Activated naive CD8-positive, alpha-beta T cell treated with anti-CD3 and anti-CD28 coated beads, Interleukin-2, amount 10 ng/mL, durations not matched to agents 7 days and 5 days (primary cell): ENCODE data around the gene OR2M5. TPM values are rescaled to one million over a fixed set of nuclear protein-coding genes. Genes with fewer than 3 reads are reported as not detected.

ENCODE experiments used
- ATAC-seq: fragments of 150-1000 bp; cut with Tn5 transposase; one replicate; pipeline ENCODE4 v1.10.0; 2021; ENCODE audit warnings: low read depth, moderate library complexity
- POLR2A ChIA-PET: fragments of 350-600 bp; sonication (Branson Sonifier 250); formaldehyde crosslinking; loops from one replicate; lab custom pipeline; 2021; ENCODE audit warnings: antibody characterized with exemption; lab: Charles Lee
- DNase-seq: peaks from one replicate; pipeline ENCODE4 v3.0.0; 2021
- H3K27ac Mint-ChIP-seq: one replicate; pipeline ENCODE4 v1.8.0; 2022; ENCODE audit warnings: mild to moderate bottlenecking, mixed read lengths
- H3K27me3 Mint-ChIP-seq: one replicate; pipeline ENCODE4 v1.8.0; 2022; ENCODE audit warnings: mild to moderate bottlenecking, moderate library complexity, mixed read lengths
- H3K36me3 Mint-ChIP-seq: one replicate; pipeline ENCODE4 v1.8.0; 2021; ENCODE audit warnings: mild to moderate bottlenecking, mixed read lengths
- H3K4me1 Mint-ChIP-seq: one replicate; pipeline ENCODE4 v1.8.0; 2021; ENCODE audit warnings: mixed read lengths
- H3K4me3 Mint-ChIP-seq: one replicate; pipeline ENCODE4 v1.8.0; 2022; ENCODE audit warnings: mild to moderate bottlenecking, moderate library complexity, mixed read lengths
- H3K9me3 Mint-ChIP-seq: one replicate; pipeline ENCODE4 v1.8.0; 2021; ENCODE audit warnings: mixed read lengths
- total RNA-seq, 2 experiments: library from RNA; stranded (reverse); gene quantifications; one replicate each; pipeline ENCODE4 v1.2.3, GENCODE V29; 2021

The OR2M5 gene
- not detected for total RNA-seq

DNA sequence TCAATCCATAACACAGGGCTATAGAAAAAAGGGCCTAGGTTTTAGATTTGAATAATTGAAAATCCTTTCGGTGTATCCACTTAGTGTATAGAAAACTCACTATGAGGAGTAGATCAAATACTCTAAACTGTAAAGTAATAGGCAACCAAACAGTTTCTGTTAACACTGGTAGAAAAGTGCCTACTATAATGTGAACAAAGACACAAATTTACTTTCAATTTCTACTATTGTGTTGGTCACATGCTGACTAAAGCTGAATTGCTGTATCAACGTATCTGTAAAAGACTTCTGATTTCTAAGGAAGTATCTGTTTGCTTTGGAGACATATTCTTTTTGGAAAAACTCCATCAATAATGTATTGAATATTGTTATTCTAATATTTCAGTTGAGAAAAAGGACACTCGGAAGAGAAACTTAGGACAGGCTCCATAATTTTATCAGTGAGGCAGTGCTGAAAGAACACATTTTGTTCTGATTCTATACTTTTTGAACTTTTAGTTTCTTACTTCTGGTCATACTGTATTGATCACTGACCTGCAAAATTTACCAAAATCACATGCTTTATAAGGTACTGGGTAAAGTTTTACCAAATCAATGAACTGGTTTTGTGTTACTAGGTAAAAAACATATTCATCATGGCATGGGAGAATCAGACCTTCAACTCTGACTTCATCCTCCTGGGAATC is at the start of gene OR2M5:
TSS of gene OR2M5 (plus strand) at position 636 of the 686 bp plus-strand sequence. CDS start at position 636, 0 bp downstream.
- no peak within 1 kb of the TSS for H3K27ac Mint-ChIP-seq
- H3K9me3 Mint-ChIP-seq, result peaks cover 7% of the 10 kb centered on the region
- H3K4me1 Mint-ChIP-seq, result no peaks in the 10 kb centered on the region

DNA sequence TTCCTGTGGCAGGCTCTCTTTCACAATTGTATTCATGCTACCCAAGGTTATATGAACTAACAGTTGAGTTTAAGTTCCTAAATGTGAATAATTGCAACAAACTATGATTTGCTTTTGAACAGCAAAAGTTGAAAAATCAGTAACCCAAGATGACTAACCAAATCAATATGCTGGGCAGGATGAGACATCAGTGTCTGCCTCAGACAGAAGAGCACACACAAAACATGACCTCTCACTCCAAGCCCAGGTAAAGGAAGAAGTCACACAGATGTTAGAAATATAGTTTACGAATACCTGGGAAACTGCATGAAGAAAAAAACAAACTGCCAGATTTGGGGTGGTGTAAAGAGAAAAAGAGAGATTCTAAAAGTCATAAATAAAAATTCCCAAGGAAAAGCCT is 46.4 kb upstream of the OR2M5 start:
- Mint-ChIP-seq H3K9me3 (peaks cover 2% of the 10 kb centered on the region), H3K27ac (no peak overlapping the region), H3K4me1 (no peaks in the 10 kb centered on the region), H3K27me3 (no peaks in the 10 kb centered on the region), H3K4me3 (no peak overlapping the region), H3K36me3 (no peaks in the 10 kb centered on the region)
- DNase-seq, result no peak
- ATAC-seq, result no peak
- POLR2A ChIA-PET, result no interaction called here

More for the DNA sequence above, at the start of gene OR2M5:
- Mint-ChIP-seq H3K36me3 (no peaks in the 10 kb centered on the region), H3K27me3 (no peaks in the 10 kb centered on the region), H3K4me3 (no peak within 1 kb of the TSS)
- no peak for ATAC-seq
- DNase-seq, result no peak
- POLR2A ChIA-PET, result no interaction called here

- DNase-seq (no peak), ATAC-seq (no peak)
- Mint-ChIP-seq H3K27ac (no peak overlapping the region), H3K4me1 (no peaks in the 10 kb centered on the region), H3K4me3 (no peak overlapping the region), H3K9me3 (peaks cover 2% of the 10 kb centered on the region), H3K27me3 (no peaks in the 10 kb centered on the region), H3K36me3 (no peaks in the 10 kb centered on the region)
- POLR2A ChIA-PET, result no interaction called here
Observed at GRCh38 chr1:248102847-248103246, 42.1 kb upstream of the OR2M5 start.

DNA sequence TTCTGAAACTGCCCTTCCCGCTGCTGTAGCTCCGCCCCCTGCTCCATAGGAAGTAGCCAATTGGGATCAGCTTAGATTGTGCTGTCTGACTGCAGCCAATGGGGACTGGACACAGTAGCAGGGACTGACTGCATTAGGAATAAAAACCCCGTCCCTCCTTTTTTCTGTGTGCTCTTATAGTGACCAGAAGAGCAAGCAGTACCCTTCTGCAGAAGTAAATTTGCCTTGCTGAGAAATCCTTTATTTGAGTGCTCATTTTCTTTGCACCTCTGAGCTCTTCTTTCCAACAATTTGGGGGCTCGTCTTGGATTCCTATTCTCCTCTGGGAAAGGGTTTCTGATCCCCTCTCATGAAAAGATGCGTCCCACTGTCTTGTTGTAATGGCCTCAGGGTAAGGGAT is 33.8 kb upstream of the OR2M5 start:
- H3K27ac Mint-ChIP-seq, result no peak overlapping the region
- no peaks in the 10 kb centered on the region for H3K4me1 Mint-ChIP-seq
- no peaks in the 10 kb centered on the region for H3K36me3 Mint-ChIP-seq
- no peak overlapping the region for H3K4me3 Mint-ChIP-seq
- no peak for DNase-seq
- POLR2A ChIA-PET, result no interaction called here
- H3K27me3 Mint-ChIP-seq, result no peaks in the 10 kb centered on the region
- ATAC-seq, result no peak
- peaks cover 16% of the 10 kb centered on the region for H3K9me3 Mint-ChIP-seq

GRCh38 chr1:248114890-248115289 is 30.1 kb upstream of the OR2M5 start:
- POLR2A ChIA-PET, result no interaction called here
- Mint-ChIP-seq H3K4me1 (no peaks in the 10 kb centered on the region), H3K9me3 (peaks cover 14% of the 10 kb centered on the region), H3K27ac (no peak overlapping the region), H3K36me3 (no peaks in the 10 kb centered on the region), H3K27me3 (no peaks in the 10 kb centered on the region), H3K4me3 (no peak overlapping the region)
- no peak for ATAC-seq
- no peak for DNase-seq

GRCh38 chr1:248127653-248128052 is 17.3 kb upstream of the OR2M5 start:
- POLR2A ChIA-PET, result no interaction called here
- ATAC-seq, result no peak
- Mint-ChIP-seq H3K27me3 (no peaks in the 10 kb centered on the region), H3K9me3 (peaks cover 4% of the 10 kb centered on the region), H3K4me1 (no peaks in the 10 kb centered on the region), H3K36me3 (peaks cover 1% of the 10 kb centered on the region), H3K27ac (no peak overlapping the region), H3K4me3 (no peak overlapping the region)
- DNase-seq, result no peak

DNA sequence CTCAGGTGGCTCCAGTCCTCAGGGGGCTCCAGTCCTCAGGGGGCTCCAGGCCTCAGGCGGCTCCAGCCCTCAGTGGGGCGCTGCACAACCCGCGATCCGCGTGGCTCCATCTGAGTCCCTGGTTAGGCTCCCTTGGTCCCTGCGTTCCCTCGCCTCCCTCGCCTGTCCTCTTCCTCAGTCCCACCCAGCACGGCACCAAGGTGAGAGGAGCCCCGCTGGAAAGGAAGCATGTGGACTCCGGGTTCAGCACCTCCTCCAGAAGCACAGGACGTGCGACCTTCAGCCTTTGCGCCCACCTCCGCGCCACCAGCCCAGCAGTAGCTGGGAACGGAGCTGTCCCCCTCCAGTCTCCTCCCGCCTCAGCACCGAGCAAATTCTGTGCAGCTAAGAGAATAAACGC is 8.1 kb upstream of the OR2M5 start:
- Mint-ChIP-seq H3K9me3 (peaks cover 2% of the 10 kb centered on the region), H3K4me3 (no peak overlapping the region), H3K27ac (no peak overlapping the region), H3K4me1 (no peaks in the 10 kb centered on the region), H3K27me3 (no peaks in the 10 kb centered on the region), H3K36me3 (no peaks in the 10 kb centered on the region)
- DNase-seq (no peak), ATAC-seq (no peak)
- POLR2A ChIA-PET, result no interaction called here

DNA sequence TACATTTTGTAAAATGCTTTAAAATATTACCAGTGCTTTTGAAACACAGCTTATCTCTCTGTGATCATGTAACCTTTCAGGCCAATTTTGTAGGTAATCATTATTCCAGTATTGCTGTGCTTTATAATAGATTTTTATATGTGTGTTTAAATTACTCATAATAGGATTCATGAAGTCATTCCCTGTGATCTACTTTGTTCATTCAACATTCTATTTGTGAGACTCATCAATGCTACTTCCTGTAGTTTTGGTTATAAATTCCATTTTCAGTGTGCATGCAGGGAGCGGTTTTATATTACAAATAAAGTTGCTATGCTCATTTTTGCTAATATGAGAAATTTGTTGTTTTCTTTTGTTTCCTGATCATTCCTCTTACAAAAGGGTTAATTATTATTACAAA is 4.1 kb upstream of the OR2M5 start:
- Mint-ChIP-seq H3K4me1 (no peaks in the 10 kb centered on the region), H3K27me3 (no peaks in the 10 kb centered on the region), H3K9me3 (no peaks in the 10 kb centered on the region), H3K27ac (no peak overlapping the region), H3K36me3 (no peaks in the 10 kb centered on the region), H3K4me3 (no peak overlapping the region)
- POLR2A ChIA-PET, result no interaction called here
- DNase-seq (no peak), ATAC-seq (no peak)

DNA sequence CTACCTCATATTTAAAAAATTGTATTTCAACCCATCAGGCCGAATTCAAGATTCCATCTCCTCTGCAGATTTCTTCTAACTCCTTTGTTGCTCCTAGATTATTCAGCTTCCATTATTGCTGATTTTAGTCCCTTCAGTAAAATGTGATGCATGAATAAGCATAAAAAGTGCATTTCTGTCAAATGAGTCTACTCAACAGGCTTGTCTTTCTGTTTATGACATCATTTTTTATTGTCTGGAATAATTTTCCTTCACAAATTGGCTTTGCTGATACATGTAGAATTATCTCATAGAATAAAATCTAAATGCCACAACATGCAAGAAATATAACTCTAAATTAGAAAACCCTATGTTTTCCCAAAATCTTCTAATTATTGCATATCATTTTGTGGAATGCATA is 1.6 kb upstream of the OR2M5 start:
- POLR2A ChIA-PET, result no interaction called here
- Mint-ChIP-seq H3K27ac (no peak overlapping the region), H3K9me3 (peaks cover 5% of the 10 kb centered on the region), H3K36me3 (no peaks in the 10 kb centered on the region), H3K4me3 (no peak overlapping the region), H3K27me3 (no peaks in the 10 kb centered on the region), H3K4me1 (no peaks in the 10 kb centered on the region)
- DNase-seq (no peak), ATAC-seq (no peak)

- no peak overlapping the region for H3K27ac Mint-ChIP-seq
- POLR2A ChIA-PET, result no interaction called here
Observed at GRCh38 chr1:248152056-248152827, 7.3 kb downstream of the OR2M5 start.

GRCh38 chr1:248155927-248156326 is 11.0 kb downstream of the OR2M5 start:
- H3K27me3 Mint-ChIP-seq, result no peaks in the 10 kb centered on the region
- POLR2A ChIA-PET, result no interaction called here
- peaks cover 2% of the 10 kb centered on the region for H3K9me3 Mint-ChIP-seq
- no peaks in the 10 kb centered on the region for H3K4me1 Mint-ChIP-seq
- no peak for DNase-seq
- no peaks in the 10 kb centered on the region for H3K36me3 Mint-ChIP-seq
- no peak overlapping the region for H3K4me3 Mint-ChIP-seq
- ATAC-seq, result no peak
- H3K27ac Mint-ChIP-seq, result no peak overlapping the region

More at GRCh38 chr1:248152056-248152827, 7.3 kb downstream of the OR2M5 start:
- no peaks in the 10 kb centered on the region for H3K27me3 Mint-ChIP-seq
- H3K4me1 Mint-ChIP-seq, result no peaks in the 10 kb centered on the region
- no peaks in the 10 kb centered on the region for H3K36me3 Mint-ChIP-seq
- ATAC-seq, result no peak
- no peak for DNase-seq
- H3K4me3 Mint-ChIP-seq, result no peak overlapping the region
- H3K9me3 Mint-ChIP-seq, result peaks cover 7% of the 10 kb centered on the region

GRCh38 chr1:248158758-248159157 is 13.8 kb downstream of the OR2M5 start:
- no peak overlapping the region for H3K27ac Mint-ChIP-seq
- no peaks in the 10 kb centered on the region for H3K36me3 Mint-ChIP-seq
- ATAC-seq (no peak), DNase-seq (no peak)
- H3K27me3 Mint-ChIP-seq, result no peaks in the 10 kb centered on the region
- POLR2A ChIA-PET, result no interaction called here
- no peaks in the 10 kb centered on the region for H3K4me1 Mint-ChIP-seq
- peaks cover 2% of the 10 kb centered on the region for H3K9me3 Mint-ChIP-seq
- H3K4me3 Mint-ChIP-seq, result no peak overlapping the region

DNA sequence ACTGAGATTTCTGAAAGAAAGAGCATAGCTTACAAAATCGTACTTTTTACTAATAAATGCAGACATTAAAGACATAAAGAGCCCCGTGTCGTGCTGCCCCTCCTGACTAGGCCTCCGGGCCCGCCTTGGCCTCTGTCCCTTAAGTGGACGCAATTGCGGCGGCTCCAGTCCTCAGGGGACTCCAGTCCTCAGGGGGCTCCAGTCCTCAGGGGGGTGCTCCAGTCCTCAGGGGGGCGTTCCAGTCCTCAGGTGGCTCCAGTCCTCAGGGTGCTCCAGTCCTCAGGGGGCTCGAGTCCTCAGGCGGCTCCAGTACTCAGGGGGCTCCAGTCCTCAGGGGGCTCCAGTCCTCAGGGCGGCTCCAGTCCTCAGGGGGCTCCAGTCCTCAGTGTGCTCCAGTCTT is 19.1 kb downstream of the OR2M5 start:
- H3K27ac Mint-ChIP-seq, result no peak overlapping the region
- no peaks in the 10 kb centered on the region for H3K36me3 Mint-ChIP-seq
- H3K27me3 Mint-ChIP-seq, result no peaks in the 10 kb centered on the region
- ATAC-seq, result no peak
- no peak overlapping the region for H3K4me3 Mint-ChIP-seq
- DNase-seq, result no peak
- POLR2A ChIA-PET, result no interaction called here
- no peaks in the 10 kb centered on the region for H3K4me1 Mint-ChIP-seq
- H3K9me3 Mint-ChIP-seq, result peaks cover 3% of the 10 kb centered on the region

- POLR2A ChIA-PET, result no interaction called here
- ATAC-seq, result no peak
- Mint-ChIP-seq H3K4me3 (no peak overlapping the region), H3K36me3 (no peaks in the 10 kb centered on the region), H3K9me3 (peaks cover 2% of the 10 kb centered on the region), H3K27me3 (no peaks in the 10 kb centered on the region), H3K27ac (no peak overlapping the region), H3K4me1 (no peaks in the 10 kb centered on the region)
- DNase-seq, result no peak
Observed at GRCh38 chr1:248165186-248165585, 20.2 kb downstream of the OR2M5 start.
